Keratinocyte (primary cell): ENCODE measurements around the gene PRR15. TPM values are rescaled to one million over a fixed set of nuclear protein-coding genes. Genes with fewer than 3 reads are reported as not detected.

ENCODE experiments used
- DNase-seq: peaks from one replicate; pipeline ENCODE4 v3.0.0-alpha.2; 2011; ENCODE audit warnings: low read depth, missing footprints, low spot score
- FAIRE-seq: peaks from 2 replicates; lab custom pipeline; 2011; peaks lifted over from hg19 to GRCh38; lab: Jason Lieb, UNC
- H2AFZ ChIP-seq: 2 replicates; pipeline ENCODE4 v1.6.0; 2012; ENCODE audit warnings: low read length, control low read depth, inconsistent platforms; ENCODE audit not compliant: control insufficient read depth
- H3K27ac ChIP-seq: 2 replicates; pipeline ENCODE4 v1.5.1; 2011; ENCODE audit warnings: low read length; ENCODE audit not compliant: control insufficient read depth, insufficient read depth
- H3K27me3 ChIP-seq: 3 replicates; pipeline ENCODE4 v1.6.0; 2011; ENCODE audit warnings: low read length; ENCODE audit not compliant: control insufficient read depth, insufficient read depth; ENCODE audit errors: extremely low read depth
- H3K36me3 ChIP-seq, 2 experiments: 2 replicates in 1 of 2; 3 replicates in 1 of 2; pipeline ENCODE4 v1.5.1; 2011; ENCODE audit warnings: low read length in 2 of 2, mild to moderate bottlenecking in 1 of 2; ENCODE audit not compliant: control insufficient read depth in 2 of 2, insufficient read depth in 2 of 2; ENCODE audit errors: extremely low read depth in 1 of 2
- H3K4me1 ChIP-seq: 3 replicates; pipeline ENCODE4 v1.5.1; 2011; ENCODE audit warnings: low read length; ENCODE audit not compliant: control insufficient read depth, insufficient read depth; ENCODE audit errors: extremely low read depth
- H3K4me2 ChIP-seq: 3 replicates; pipeline ENCODE4 v1.6.0; 2011; ENCODE audit warnings: low read depth, low read length; ENCODE audit not compliant: control insufficient read depth, insufficient read depth; ENCODE audit errors: extremely low read depth
- H3K4me3 ChIP-seq, 3 experiments: fragments of 200-600 bp in 1 of 3; sonication (generic) in 1 of 3; 2 replicates in 2 of 3; 3 replicates in 1 of 3; pipeline ENCODE4 v1.5.1; 2011 to 2016; ENCODE audit warnings: low read length in 3 of 3, mild to moderate bottlenecking in 3 of 3, control low read depth in 2 of 3, inconsistent platforms in 1 of 3, low read depth in 1 of 3, mixed read lengths in 1 of 3, mixed run types in 1 of 3, moderate library complexity in 1 of 3; ENCODE audit not compliant: control insufficient read depth in 2 of 3, insufficient read depth in 2 of 3; ENCODE audit errors: extremely low read depth in 1 of 3
- H3K79me2 ChIP-seq: 2 replicates; pipeline ENCODE4 v1.6.0; 2012; ENCODE audit warnings: low read length; ENCODE audit not compliant: control insufficient read depth, insufficient read depth
- H3K9ac ChIP-seq: 3 replicates; pipeline ENCODE4 v1.6.0; 2011; ENCODE audit warnings: low read length; ENCODE audit not compliant: control insufficient read depth, insufficient read depth; ENCODE audit errors: extremely low read depth
- H3K9me1 ChIP-seq: 3 replicates; pipeline ENCODE4 v1.6.0; 2011; ENCODE audit warnings: low read length; ENCODE audit not compliant: control insufficient read depth, insufficient read depth; ENCODE audit errors: extremely low read depth
- H3K9me3 ChIP-seq: 2 replicates; pipeline ENCODE4 v1.5.1; 2012; ENCODE audit warnings: low read depth, low read length; ENCODE audit not compliant: control insufficient read depth
- H4K20me1 ChIP-seq: 3 replicates; pipeline ENCODE4 v1.6.0; 2011; ENCODE audit warnings: low read length; ENCODE audit not compliant: control insufficient read depth, insufficient read depth; ENCODE audit errors: extremely low read depth
- EZH2 ChIP-seq: IDR thresholded peaks from one replicate; pipeline ENCODE4 v1.6.1; 2012; ENCODE audit warnings: inconsistent platforms, mild to moderate bottlenecking, low read length, moderate library complexity
- dilution Hi-C: fragments of 300-500 bp; cut with MboI; formaldehyde crosslinking; loops from one replicate; pipeline ENCODE4 v1.7.0; 2020; ENCODE audit warnings: low sequenced_read_pairs; ENCODE audit not compliant: extremely low pct_ligation_motif_present
- polyA plus RNA-seq, 5 experiments: library from polyadenylated mRNA; depleted of rRNA in 3 of 5; stranded (reverse) in 3 of 5; stranded (forward) in 1 of 5; unstranded in 1 of 5; fragments of >200 nt; gene quantifications; 1 replicate in 1 of 5; 2 replicates in 3 of 5; 3 replicates in 1 of 5; pipeline versions ENCODE4 v1.2.1 to v1.2.3, GENCODE V29; 2011 to 2012; ENCODE audit warnings: missing spikeins in 2 of 5, low read depth in 1 of 5, low replicate concordance in 1 of 5
- TF ChIP-seq, protein P1 (sequence below), 3 experiments: IDR thresholded peaks in 1 of 3; conservative IDR thresholded peaks in 1 of 3; optimal IDR thresholded peaks in 1 of 3; 2 replicates in 2 of 3; 3 replicates in 1 of 3; pipeline versions ENCODE3 to v1.5.1; 2011; ENCODE audit warnings: low read length in 3 of 3, mild to moderate bottlenecking in 3 of 3, moderate library complexity in 2 of 3, control low read depth in 1 of 3, inconsistent platforms in 1 of 3; ENCODE audit not compliant: insufficient read depth in 2 of 3; ENCODE audit errors: extremely low read depth in 1 of 3

Gene PRR15
- polyA plus RNA-seq, 1 donor (not counting 4 experiments of a cell fraction or from before 2014, with no cell fraction given) = 1.8 TPM

DNA sequence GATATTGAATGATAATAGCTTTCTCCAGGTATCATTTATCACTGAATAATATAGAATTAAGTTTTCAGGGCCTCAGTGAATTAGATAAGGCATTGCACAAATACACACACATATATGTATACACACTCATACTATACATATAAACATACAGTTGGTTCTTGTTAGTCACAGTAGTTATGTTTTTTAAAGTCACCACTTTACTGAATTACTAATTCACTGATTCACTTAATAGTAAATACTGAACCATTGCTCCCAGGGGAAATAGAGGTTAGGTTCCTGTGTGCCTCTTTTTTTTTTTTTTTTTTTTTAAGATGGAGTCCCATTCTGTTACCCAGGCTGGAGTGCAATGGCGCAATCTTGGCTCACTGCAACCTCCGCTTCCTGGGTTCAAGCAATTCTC, 33.6 kb downstream of the PRR15 start:
- Histone ChIP-seq H3K4me1 (peaks cover 15% of the 10 kb centered on the region), H3K4me2 (no peak overlapping the region), H3K36me3 (no peaks in the 10 kb centered on the region), H3K27me3 (no peaks in the 10 kb centered on the region), H3K9me1 (no peaks in the 10 kb centered on the region), H3K9me3 (no peaks in the 10 kb centered on the region), H2AFZ (no peak overlapping the region), H4K20me1 (no peaks in the 10 kb centered on the region), H3K27ac (no peak overlapping the region), H3K4me3 (no peak overlapping the region), H3K79me2 (no peaks in the 10 kb centered on the region), H3K9ac (no peak overlapping the region)
- TF ChIP-seq EZH2 = no peak
- TF ChIP-seq, protein P1, sequence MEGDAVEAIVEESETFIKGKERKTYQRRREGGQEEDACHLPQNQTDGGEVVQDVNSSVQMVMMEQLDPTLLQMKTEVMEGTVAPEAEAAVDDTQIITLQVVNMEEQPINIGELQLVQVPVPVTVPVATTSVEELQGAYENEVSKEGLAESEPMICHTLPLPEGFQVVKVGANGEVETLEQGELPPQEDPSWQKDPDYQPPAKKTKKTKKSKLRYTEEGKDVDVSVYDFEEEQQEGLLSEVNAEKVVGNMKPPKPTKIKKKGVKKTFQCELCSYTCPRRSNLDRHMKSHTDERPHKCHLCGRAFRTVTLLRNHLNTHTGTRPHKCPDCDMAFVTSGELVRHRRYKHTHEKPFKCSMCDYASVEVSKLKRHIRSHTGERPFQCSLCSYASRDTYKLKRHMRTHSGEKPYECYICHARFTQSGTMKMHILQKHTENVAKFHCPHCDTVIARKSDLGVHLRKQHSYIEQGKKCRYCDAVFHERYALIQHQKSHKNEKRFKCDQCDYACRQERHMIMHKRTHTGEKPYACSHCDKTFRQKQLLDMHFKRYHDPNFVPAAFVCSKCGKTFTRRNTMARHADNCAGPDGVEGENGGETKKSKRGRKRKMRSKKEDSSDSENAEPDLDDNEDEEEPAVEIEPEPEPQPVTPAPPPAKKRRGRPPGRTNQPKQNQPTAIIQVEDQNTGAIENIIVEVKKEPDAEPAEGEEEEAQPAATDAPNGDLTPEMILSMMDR (optimal IDR thresholded peaks at IDR 0.05 in 1 of 3, IDR thresholded peaks at IDR 0.05 in 1 of 3, conservative IDR thresholded peaks at IDR 0.05 in 1 of 3; ENCODE audit: extremely low read depth in 1 of 3, insufficient read depth in 2 of 3, low read length in 3 of 3) = no peak
- DNase-seq = no peak
- dilution Hi-C loops = no loop called here
- FAIRE-seq = no peak

DNA sequence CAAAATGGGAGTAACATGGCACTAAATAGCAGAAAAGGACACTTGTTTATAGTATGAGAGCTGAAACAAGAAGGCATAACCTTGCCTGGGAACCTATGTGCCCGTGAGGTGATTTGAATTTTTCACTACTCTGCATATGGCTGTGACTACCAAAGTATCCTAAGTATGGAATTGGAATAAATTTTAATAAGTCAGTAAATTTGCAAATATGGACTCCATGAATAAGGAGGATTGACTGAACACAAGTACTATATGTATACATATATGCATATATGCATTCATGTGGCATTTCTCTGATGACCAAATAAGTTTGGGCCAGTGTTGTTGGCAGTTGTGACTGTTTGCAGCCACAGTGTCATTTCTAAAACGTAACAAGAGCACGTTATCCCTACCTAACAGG, 34.5 kb downstream of the PRR15 start:
- H3K4me1 ChIP-seq = peaks cover 8% of the 10 kb centered on the region
- H3K27ac ChIP-seq = no peak overlapping the region
- no peaks in the 10 kb centered on the region for H4K20me1 ChIP-seq
- no peak overlapping the region for H2AFZ ChIP-seq
- TF ChIP-seq, protein P1 (optimal IDR thresholded peaks at IDR 0.05 in 1 of 3, IDR thresholded peaks at IDR 0.05 in 1 of 3, conservative IDR thresholded peaks at IDR 0.05 in 1 of 3; ENCODE audit: extremely low read depth in 1 of 3, insufficient read depth in 2 of 3, low read length in 3 of 3) = no peak
- TF ChIP-seq EZH2 = no peak
- H3K27me3 ChIP-seq = no peaks in the 10 kb centered on the region
- DNase-seq (no peak), FAIRE-seq (no peak)
- H3K4me2 ChIP-seq = no peak overlapping the region
- H3K9me3 ChIP-seq = no peaks in the 10 kb centered on the region
- H3K79me2 ChIP-seq = no peaks in the 10 kb centered on the region
- no peak overlapping the region for H3K4me3 ChIP-seq
- H3K9ac ChIP-seq = no peak overlapping the region
- H3K9me1 ChIP-seq = no peaks in the 10 kb centered on the region
- dilution Hi-C loops = no loop called here
- no peaks in the 10 kb centered on the region for H3K36me3 ChIP-seq
